BE2C (cell line): Measurements from ENCODE around the gene CRADD.
A peak's percentile ranks its signal among the peaks of the same experiment; 100 is the strongest.

ENCODE experiments used
- DNase-seq: peaks from one replicate; pipeline ENCODE4 v3.0.0-alpha.2; 2020
- H3K27me3 ChIP-seq: fragments of 250-450 bp; sonication (Bioruptor Pico); 2 replicates; pipeline ENCODE4 v1.5.1; 2020; ENCODE audit warnings: mild to moderate bottlenecking
- H3K36me3 ChIP-seq: fragments of 250-450 bp; sonication (Bioruptor Pico); 2 replicates; pipeline ENCODE4 v1.5.1; 2020; ENCODE audit warnings: mild to moderate bottlenecking
- H3K4me1 ChIP-seq: fragments of 250-450 bp; sonication (Bioruptor Pico); 2 replicates; pipeline ENCODE4 v1.5.1; 2020
- H3K4me3 ChIP-seq: 2 replicates; pipeline ENCODE4 v1.5.1; 2011; ENCODE audit warnings: low read depth, low read length
- H3K9me3 ChIP-seq: fragments of 250-450 bp; sonication (Bioruptor Pico); 2 replicates; pipeline ENCODE4 v1.5.1; 2020
- TF ChIP-seq, protein P1 (sequence below): IDR thresholded peaks from 2 replicates; pipeline ENCODE4 v1.5.1; 2012; ENCODE audit warnings: mild to moderate bottlenecking, low read depth, low read length

Gene CRADD

DNA sequence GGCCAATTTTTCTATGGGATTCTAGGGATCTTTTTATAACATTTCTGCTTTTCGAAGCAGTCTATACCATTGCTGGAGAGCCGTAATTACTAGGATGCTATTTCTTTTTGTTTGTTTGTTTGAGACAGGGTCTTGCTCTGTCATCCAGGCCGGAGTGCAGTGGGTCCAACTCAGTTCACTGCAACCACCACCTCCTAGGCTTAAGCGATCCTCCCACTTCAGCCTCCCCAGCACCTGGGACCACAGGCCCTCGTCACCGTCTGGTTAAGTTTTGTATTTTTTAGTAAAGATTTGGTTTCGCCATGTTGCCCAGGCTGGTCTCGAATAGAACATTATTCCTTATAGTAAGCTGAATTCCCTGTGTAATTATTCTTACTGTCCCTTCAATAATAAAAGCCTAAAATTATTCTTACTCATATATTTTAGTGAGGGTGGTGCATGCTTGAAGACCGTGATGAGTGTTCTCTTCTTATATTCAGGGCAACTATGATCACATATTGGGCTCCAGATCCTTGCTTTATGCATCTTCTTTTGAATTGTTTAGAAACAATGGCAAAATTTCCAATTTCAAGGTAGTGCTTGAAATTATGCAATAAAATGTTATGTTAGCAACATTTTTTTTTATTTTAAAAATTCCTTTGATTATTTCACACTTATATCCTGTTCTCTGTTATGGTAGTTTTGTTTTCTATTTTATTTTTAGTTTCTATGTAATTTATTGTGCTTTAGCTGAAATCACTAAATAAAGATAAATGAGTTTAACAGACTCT is 66.2 kb downstream of the CRADD start:
- DNase-seq, result no peak
- no peaks in the 10 kb centered on the region for H3K9me3 ChIP-seq
- TF ChIP-seq, protein P1, sequence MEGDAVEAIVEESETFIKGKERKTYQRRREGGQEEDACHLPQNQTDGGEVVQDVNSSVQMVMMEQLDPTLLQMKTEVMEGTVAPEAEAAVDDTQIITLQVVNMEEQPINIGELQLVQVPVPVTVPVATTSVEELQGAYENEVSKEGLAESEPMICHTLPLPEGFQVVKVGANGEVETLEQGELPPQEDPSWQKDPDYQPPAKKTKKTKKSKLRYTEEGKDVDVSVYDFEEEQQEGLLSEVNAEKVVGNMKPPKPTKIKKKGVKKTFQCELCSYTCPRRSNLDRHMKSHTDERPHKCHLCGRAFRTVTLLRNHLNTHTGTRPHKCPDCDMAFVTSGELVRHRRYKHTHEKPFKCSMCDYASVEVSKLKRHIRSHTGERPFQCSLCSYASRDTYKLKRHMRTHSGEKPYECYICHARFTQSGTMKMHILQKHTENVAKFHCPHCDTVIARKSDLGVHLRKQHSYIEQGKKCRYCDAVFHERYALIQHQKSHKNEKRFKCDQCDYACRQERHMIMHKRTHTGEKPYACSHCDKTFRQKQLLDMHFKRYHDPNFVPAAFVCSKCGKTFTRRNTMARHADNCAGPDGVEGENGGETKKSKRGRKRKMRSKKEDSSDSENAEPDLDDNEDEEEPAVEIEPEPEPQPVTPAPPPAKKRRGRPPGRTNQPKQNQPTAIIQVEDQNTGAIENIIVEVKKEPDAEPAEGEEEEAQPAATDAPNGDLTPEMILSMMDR, result no peak
- H3K27me3 ChIP-seq, result no peaks in the 10 kb centered on the region
- peaks cover 5% of the 10 kb centered on the region; the same call in 1 of the 2 replicates for H3K4me1 ChIP-seq
- peak overlapping the region; percentile 90; the same call in 1 of the 2 replicates for H3K4me3 ChIP-seq
- no peaks in the 10 kb centered on the region for H3K36me3 ChIP-seq

DNA sequence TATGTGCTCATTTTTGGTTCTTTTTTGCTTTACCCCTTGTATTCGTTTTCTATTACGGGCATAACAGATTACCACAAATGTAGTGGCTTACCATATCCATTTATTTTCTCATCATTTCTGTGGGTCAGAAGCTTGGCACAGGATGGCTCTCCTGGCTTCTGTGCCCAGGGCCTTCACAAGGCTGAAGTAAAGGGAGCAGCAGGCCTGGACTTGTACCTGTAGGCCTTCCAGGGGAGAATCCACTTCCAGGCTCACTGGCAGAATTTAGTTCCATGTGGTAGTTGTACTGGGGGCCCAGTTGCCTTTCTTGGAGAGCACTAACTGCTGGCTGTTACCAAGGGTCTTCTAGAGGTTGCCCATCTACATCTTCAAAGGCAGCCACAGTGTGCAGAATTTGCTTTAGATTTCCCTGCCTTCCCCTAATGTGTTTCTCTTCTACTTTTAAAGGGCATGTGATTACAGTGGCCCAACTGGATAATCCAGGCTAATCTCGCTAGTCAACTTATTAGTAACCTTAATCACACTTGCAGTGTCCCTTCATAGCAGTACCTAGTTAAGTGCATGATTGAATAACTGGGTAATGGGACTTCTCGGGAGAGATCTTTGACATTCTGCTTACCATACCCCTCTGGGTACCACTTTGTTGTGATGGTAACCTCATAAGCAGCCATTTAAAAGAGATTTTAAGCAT is 67.0 kb downstream of the CRADD start:
- no peak for DNase-seq
- H3K4me3 ChIP-seq, result no peak overlapping the region
- TF ChIP-seq, protein P1, result no peak
- H3K27me3 ChIP-seq, result no peaks in the 10 kb centered on the region
- no peaks in the 10 kb centered on the region for H3K36me3 ChIP-seq
- H3K9me3 ChIP-seq, result no peaks in the 10 kb centered on the region
- peaks cover 11% of the 10 kb centered on the region; the same call in 1 of the 2 replicates for H3K4me1 ChIP-seq

DNA sequence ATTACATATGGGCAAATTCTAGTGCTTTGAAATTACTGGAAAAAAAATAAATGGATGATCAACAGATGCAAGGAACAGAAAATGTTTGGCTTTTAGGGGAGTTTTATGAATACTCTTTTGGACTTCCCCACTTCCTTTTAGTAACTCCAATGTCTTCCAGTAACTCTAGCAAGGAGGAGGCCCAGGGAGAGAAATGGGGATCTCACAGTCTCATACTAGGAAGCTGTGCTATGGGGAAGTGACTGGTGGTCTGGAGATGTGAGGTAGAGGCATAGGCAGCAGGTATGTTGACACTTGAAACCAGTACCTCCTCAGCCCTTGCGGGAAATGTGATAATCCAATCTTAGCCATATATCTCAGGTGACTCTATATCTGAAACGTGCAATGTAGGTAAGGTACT is 68.1 kb downstream of the CRADD start:
- TF ChIP-seq, protein P1, result no peak
- Histone ChIP-seq H3K9me3 (no peaks in the 10 kb centered on the region), H3K4me1 (peaks cover 19% of the 10 kb centered on the region), H3K4me3 (no peak overlapping the region), H3K36me3 (no peaks in the 10 kb centered on the region), H3K27me3 (no peaks in the 10 kb centered on the region)
- DNase-seq, result no peak

DNA sequence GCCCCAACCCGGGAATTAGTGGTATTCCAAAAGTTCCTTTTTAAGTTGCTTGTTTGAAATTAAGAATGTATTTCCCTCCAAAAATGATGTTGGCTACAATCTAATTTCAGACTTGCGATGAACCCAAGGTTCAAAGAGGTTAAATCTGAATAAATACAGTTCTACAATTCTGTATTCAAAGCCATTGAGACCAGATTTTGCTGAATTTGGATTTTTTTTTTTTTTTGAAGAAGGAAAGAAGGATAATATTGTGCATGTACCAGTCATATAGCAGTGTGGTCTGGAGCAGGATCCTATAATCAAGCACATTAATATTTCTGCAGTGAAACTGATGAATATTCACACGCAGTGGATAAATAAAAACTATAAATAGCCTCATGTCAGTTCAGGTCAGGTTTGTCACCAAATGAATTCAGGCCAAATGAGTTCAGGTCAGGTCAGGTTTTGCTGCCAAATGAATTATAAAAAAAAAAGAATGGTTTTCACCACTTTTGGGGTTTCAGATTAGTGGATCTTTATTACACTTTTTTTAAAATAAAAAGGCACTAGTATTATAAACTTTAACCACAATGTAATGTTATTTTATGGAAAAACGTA is 69.5 kb downstream of the CRADD start:
- no peaks in the 10 kb centered on the region for H3K9me3 ChIP-seq
- TF ChIP-seq, protein P1, result no peak
- H3K4me1 ChIP-seq, result peaks cover 15% of the 10 kb centered on the region
- no peak overlapping the region for H3K4me3 ChIP-seq
- DNase-seq, result no peak
- no peaks in the 10 kb centered on the region for H3K27me3 ChIP-seq
- no peaks in the 10 kb centered on the region for H3K36me3 ChIP-seq

DNA sequence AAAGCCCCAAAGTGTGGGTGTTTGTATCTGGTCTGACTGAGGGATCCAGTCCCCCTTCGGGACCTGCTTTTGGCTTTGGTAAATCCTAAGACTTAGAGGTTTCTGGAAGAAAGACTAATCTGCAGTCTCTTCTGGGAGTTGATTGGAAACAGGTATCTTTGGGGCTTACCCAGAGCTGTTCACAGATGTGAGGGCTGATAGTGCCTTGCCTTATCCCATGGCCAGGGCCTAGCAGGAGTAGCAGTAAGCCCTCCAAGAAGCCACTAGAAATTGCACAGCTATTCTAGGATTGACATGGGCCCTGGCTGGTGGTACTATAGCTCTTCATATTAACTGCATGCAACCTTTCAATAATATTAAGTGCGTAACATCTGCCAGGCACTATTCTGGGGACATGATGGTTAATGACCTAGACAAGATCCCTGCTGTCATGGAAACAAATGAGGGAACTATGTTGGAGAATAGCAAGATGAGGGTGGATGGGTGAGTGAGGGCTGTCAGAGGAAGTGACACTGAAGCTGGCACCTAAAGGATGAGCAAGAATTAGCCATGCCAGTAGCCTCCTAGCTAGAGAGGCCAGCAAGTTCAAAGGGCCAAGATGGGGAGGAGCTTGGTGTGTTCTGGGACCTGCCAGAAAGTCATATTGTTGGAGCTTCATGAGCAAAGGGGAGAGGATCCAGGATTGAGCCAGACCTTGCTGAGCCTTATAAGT is 71.7 kb downstream of the CRADD start:
- H3K4me3 ChIP-seq, result no peak overlapping the region
- TF ChIP-seq, protein P1, result no peak
- no peaks in the 10 kb centered on the region for H3K36me3 ChIP-seq
- no peaks in the 10 kb centered on the region for H3K27me3 ChIP-seq
- H3K4me1 ChIP-seq, result peaks cover 14% of the 10 kb centered on the region
- no peaks in the 10 kb centered on the region for H3K9me3 ChIP-seq
- DNase-seq, result no peak
